HFF-Myc (cell line): ENCODE measurements around the gene GYG1.

Experiments used
- DNase-seq: peaks from one replicate; pipeline ENCODE4 v3.0.0-alpha.2; 2011; ENCODE audit warnings: low read depth; ENCODE audit errors: extremely low read depth
- H3K4me3 ChIP-seq: replicated peaks from 2 replicates; pipeline ENCODE4 v1.5.1; 2011; ENCODE audit warnings: low read depth, mild to moderate bottlenecking, control low read depth, low read length
- TF ChIP-seq, protein P1 (sequence below): IDR thresholded peaks from 2 replicates; pipeline ENCODE4 v1.5.1; 2012; ENCODE audit warnings: mild to moderate bottlenecking, low read depth, low read length, control low read depth; ENCODE audit errors: missing control alignments

Gene GYG1

DNA sequence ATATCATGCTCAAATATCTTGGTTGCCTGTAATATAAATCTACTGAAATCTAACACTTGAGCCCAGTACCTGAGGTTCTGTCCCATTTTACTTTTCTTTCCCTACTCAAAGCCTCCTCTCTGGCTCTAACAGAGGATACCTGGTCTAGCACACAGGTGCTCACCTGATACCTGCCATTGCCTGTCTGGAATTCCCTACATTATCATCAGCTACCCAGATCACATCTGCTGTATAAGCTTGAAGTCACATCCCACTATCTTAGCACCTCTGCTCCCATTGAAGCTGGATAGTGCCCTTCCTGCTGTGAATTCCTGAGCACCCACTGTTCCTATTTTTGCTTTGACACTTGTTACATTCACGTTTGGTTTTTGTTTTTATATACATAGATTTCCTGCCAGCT is 30.5 kb downstream of the GYG1 start:
- TF ChIP-seq, protein P1, sequence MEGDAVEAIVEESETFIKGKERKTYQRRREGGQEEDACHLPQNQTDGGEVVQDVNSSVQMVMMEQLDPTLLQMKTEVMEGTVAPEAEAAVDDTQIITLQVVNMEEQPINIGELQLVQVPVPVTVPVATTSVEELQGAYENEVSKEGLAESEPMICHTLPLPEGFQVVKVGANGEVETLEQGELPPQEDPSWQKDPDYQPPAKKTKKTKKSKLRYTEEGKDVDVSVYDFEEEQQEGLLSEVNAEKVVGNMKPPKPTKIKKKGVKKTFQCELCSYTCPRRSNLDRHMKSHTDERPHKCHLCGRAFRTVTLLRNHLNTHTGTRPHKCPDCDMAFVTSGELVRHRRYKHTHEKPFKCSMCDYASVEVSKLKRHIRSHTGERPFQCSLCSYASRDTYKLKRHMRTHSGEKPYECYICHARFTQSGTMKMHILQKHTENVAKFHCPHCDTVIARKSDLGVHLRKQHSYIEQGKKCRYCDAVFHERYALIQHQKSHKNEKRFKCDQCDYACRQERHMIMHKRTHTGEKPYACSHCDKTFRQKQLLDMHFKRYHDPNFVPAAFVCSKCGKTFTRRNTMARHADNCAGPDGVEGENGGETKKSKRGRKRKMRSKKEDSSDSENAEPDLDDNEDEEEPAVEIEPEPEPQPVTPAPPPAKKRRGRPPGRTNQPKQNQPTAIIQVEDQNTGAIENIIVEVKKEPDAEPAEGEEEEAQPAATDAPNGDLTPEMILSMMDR, result no peak
- no peak for DNase-seq
- H3K4me3 ChIP-seq, result no peak overlapping the region

DNA sequence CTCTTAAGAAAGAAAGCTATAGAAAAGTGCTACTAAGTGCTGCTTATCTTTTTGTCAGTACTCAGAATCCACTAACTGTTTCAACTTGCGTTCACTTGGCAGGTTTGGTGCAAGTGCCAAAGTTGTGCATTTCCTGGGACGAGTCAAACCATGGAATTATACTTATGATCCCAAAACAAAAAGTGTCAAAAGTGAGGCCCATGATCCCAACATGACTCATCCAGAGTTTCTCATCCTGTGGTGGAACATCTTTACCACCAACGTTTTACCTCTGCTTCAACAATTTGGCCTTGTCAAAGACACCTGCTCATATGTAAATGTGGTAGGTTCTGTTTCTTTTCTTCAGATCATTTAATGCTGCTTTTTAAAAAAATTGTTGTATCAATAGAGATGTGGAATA is 32.6 kb downstream of the GYG1 start:
- DNase-seq, result no peak
- H3K4me3 ChIP-seq, result no peak overlapping the region
- TF ChIP-seq, protein P1, result no peak

DNA sequence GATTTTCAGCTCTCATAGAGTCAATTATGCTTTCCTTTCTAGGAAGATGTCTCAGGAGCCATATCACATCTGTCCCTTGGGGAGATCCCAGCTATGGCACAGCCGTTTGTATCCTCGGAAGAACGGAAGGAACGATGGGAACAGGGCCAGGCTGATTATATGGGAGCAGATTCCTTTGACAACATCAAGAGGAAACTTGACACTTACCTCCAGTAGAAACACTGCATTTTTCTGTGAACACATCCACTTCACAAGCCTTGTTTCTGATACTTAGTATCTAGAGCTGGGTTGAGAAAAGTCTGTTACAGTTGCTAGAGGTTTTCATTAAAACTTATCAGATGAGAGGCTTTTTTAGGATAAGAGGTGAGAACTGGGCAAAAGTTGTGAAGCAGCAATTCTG is 35.4 kb downstream of the GYG1 start:
- no peak for DNase-seq
- TF ChIP-seq, protein P1, result no peak
- H3K4me3 ChIP-seq, result no peak overlapping the region

DNA sequence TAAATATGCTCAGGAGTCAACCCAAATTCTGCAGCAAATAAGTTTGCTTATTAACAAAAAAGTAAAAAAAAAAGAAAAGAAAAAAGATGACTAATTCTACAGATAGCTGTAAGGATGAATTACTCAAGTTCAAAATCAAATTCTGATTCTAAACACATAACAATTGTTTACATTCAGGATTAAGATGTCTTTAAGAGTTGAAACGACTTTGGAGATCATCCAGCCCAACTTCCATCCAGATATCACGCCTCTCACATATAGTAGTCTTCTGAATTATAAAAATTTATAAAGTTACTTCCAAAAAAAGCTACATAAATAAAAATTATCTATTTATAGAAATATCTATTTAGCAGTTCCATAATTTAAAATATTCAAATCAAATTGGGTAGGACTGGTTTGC is 39.8 kb downstream of the GYG1 start:
- H3K4me3 ChIP-seq, result no peak overlapping the region
- TF ChIP-seq, protein P1, result no peak
- no peak for DNase-seq

DNA sequence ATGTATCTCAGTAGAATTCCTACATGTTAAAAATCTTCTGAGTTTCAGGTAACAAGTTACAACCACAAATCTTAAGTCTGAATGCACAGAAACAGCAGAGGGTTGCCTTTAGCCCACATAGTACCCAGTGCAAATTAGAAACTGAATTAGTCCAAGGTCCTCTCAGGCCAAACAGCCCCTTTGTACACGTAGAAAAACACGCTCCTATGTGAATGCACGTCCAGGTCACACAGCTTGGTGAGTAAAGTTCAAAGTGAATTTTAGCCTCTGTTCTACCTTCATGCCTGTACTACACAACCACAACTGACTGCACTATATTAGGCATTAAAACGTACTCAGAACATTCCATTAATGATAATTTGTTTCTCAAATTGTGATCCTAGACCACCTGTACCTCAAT is 46.3 kb downstream of the GYG1 start:
- no peak overlapping the region for H3K4me3 ChIP-seq
- TF ChIP-seq, protein P1, result no peak
- no peak for DNase-seq

DNA sequence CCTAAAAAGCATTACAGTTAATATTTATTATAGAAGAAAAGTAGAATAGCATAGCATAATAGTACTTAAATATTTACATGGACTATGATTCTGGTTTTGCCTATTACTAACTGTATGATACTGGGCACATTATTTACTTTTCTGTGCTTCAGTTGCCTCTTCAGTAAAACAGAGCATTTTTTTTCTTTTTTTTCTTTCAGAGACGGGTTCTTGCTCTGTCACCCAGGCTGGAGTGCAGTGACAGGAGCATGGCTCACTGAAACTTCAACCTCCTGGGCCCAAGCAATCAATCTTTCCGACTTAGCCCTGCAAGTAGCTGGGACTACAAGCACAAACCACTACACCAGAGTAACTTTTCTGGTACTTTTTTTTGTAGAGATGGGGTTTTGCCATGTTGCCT is 47.0 kb downstream of the GYG1 start:
- TF ChIP-seq, protein P1, result no peak
- no peak for DNase-seq
- no peak overlapping the region for H3K4me3 ChIP-seq

DNA sequence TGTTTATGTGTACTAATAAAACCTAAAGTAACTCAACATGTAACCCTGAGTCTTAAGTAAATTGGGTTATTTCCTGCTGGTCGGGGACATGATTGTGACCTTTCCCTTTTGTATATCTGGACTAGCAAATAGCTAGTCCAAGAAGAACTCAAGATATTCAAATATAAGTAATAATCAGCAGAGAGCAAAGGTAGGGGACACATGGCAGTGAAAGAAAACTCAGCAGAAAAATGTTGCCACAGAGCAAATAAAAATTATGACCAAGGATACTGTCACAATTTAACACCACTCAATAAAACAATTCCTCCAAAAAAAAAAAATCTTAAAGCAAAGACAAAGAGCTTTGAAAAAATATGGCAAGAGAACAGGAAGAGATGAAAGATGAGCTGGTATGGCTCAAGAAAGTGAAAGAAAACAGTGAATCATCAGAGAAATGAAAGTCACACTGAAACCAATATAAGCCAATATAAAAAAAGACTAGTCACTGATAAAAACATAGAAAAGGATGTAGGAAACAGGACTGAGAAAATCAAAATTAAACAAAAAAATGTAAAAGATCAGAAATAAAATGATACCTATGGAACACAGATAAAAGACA is 51.5 kb downstream of the GYG1 start:
- TF ChIP-seq, protein P1, result no peak
- no peak for DNase-seq
- no peak overlapping the region for H3K4me3 ChIP-seq
